ENCODE data around the gene MS4A13. TPM values are rescaled to one million over a fixed set of nuclear protein-coding genes. Genes with fewer than 3 reads are reported as not detected.
"Not testable (repeated sequence)": the region's sequence is repeated elsewhere in the genome, so short reads cannot be mapped to it uniquely, and the experiment has no call there.

Gene MS4A13
- total RNA-seq, 1 experiment from 2014 or later: not detected

DNA sequence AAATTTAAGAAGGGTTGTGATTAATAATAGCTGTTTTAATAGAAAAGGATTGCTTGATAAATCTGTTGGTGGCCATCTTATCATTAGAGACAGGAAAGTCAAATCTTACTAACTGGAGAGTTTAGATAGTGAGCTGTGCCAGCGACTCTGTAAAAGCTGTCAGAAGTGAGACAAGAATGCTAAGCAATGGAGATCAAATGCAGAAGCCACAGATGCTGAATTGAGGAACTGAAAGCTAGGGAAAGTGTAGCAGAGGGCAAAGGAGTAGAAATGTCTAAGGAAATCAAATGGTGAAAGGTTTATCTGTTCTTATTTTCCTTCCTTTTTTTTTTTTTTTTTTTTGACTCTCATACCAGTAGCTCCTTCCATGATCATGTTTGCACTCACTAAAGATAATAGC lies 13.7 kb downstream of the MS4A13 start:
- Histone ChIP-seq H3K36me3 (ENCODE audit: control insufficient read depth, insufficient read depth, low read length) (no peaks in the 10 kb centered on the region), H3K4me1 (no peaks in the 10 kb centered on the region), H3K4me3 (ENCODE audit: low read depth, low read length) (no peak overlapping the region), H3K27me3 (replicated peaks; ENCODE audit: control insufficient read depth, insufficient read depth, low read length) (no peaks in the 10 kb centered on the region), H3K9me3 (no peaks in the 10 kb centered on the region)
- ChIA-PET POLR2A (no interaction called here), CTCF (interaction anchor here (0.7 kb wide), 1 partner anchor 25 kb away, joined by 4 read pairs; no protein-coding TSS in a partner anchor)
- Mint-ChIP-seq H3K4me1 (ENCODE audit: low read depth, unreplicated experiment) (no peaks in the 10 kb centered on the region), H3K36me3 (ENCODE audit: insufficient read depth, unreplicated experiment) (no peaks in the 10 kb centered on the region), H3K9me3 (ENCODE audit: unreplicated experiment) (no peaks in the 10 kb centered on the region), H3K27me3 (ENCODE audit: insufficient read depth, unreplicated experiment) (peaks cover 3% of the 10 kb centered on the region), H3K27ac (ENCODE audit: unreplicated experiment) (no peak overlapping the region), H3K4me3 (ENCODE audit: unreplicated experiment) (no peak overlapping the region)
- TF ChIP-seq, protein P1, sequence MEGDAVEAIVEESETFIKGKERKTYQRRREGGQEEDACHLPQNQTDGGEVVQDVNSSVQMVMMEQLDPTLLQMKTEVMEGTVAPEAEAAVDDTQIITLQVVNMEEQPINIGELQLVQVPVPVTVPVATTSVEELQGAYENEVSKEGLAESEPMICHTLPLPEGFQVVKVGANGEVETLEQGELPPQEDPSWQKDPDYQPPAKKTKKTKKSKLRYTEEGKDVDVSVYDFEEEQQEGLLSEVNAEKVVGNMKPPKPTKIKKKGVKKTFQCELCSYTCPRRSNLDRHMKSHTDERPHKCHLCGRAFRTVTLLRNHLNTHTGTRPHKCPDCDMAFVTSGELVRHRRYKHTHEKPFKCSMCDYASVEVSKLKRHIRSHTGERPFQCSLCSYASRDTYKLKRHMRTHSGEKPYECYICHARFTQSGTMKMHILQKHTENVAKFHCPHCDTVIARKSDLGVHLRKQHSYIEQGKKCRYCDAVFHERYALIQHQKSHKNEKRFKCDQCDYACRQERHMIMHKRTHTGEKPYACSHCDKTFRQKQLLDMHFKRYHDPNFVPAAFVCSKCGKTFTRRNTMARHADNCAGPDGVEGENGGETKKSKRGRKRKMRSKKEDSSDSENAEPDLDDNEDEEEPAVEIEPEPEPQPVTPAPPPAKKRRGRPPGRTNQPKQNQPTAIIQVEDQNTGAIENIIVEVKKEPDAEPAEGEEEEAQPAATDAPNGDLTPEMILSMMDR (IDR thresholded peaks at IDR 0.05; ENCODE audit: insufficient read depth in 1 of 2, low read depth in 1 of 2, low read length in 1 of 2, severe bottlenecking in 1 of 2, unreplicated experiment in 1 of 2): no peak
- BruUV-seq (replicated peaks): no TSS peak
- intact Hi-C loops (cut with micrococcal nuclease; ENCODE audit: unreplicated experiment): no loop called here
- DNase-seq: no peak

DNA sequence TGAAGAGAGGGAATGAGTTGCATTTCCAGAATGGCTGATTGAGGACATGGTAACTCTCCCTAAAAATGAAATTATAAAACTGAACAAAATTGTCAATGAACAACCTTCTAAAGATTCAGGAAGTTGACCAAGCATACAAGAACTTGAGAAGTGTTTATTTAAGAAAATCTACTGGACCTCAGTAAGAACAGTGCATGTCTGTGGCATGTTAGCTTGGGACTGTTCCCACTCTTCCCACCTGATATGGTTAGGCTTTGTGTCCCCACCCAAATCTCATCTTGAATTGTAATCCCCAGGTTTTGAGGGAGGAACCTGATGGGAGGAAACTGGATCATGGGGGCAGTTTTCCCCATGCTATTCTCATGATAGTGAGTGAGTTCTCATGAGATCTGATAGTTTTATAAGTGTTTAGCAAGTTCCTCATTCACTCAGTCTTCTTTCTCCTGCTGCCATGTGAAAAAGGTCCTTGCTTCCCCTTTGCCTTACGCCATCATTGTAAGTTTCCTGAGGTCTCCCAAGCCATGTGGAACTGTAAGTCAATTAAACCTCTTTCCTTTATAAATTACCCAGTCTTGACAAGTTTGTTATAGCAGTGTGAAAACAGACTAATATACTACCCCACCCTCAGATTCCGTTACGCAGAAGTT lies 15.4 kb downstream of the MS4A13 start:
- Mint-ChIP-seq H3K4me1 (ENCODE audit: low read depth, unreplicated experiment) (no peaks in the 10 kb centered on the region), H3K4me3 (ENCODE audit: unreplicated experiment) (no peak overlapping the region), H3K27ac (ENCODE audit: unreplicated experiment) (no peak overlapping the region), H3K27me3 (ENCODE audit: insufficient read depth, unreplicated experiment) (peaks cover 3% of the 10 kb centered on the region), H3K9me3 (ENCODE audit: unreplicated experiment) (no peaks in the 10 kb centered on the region), H3K36me3 (ENCODE audit: insufficient read depth, unreplicated experiment) (no peaks in the 10 kb centered on the region)
- POLR2A ChIA-PET: no interaction called here
- Histone ChIP-seq H3K27me3 (replicated peaks; ENCODE audit: control insufficient read depth, insufficient read depth, low read length) (no peaks in the 10 kb centered on the region), H3K4me3 (ENCODE audit: low read depth, low read length) (no peak overlapping the region), H3K36me3 (ENCODE audit: control insufficient read depth, insufficient read depth, low read length) (no peaks in the 10 kb centered on the region), H3K9me3 (no peaks in the 10 kb centered on the region), H3K4me1 (no peaks in the 10 kb centered on the region)
- TF ChIP-seq, protein P1 (IDR thresholded peaks at IDR 0.05; ENCODE audit: insufficient read depth in 1 of 2, low read depth in 1 of 2, low read length in 1 of 2, severe bottlenecking in 1 of 2, unreplicated experiment in 1 of 2): no peak
- no TSS peak for BruUV-seq (replicated peaks)
- DNase-seq: no peak
- CTCF ChIA-PET: no interaction called here
- intact Hi-C loops (cut with micrococcal nuclease; ENCODE audit: unreplicated experiment): no loop called here

- DNase-seq; CTCF ChIA-PET; H3K9me3 Mint-ChIP-seq (ENCODE audit: unreplicated experiment); H3K4me3 Mint-ChIP-seq (ENCODE audit: unreplicated experiment); H3K4me3 ChIP-seq (ENCODE audit: low read depth, low read length); H3K27me3 Mint-ChIP-seq (ENCODE audit: insufficient read depth, unreplicated experiment); BruUV-seq (replicated peaks); H3K9me3 ChIP-seq; H3K27me3 ChIP-seq (replicated peaks; ENCODE audit: control insufficient read depth, insufficient read depth, low read length); H3K4me1 ChIP-seq; H3K4me1 Mint-ChIP-seq (ENCODE audit: low read depth, unreplicated experiment); H3K36me3 ChIP-seq (ENCODE audit: control insufficient read depth, insufficient read depth, low read length); intact Hi-C loops (cut with micrococcal nuclease; ENCODE audit: unreplicated experiment); H3K27ac Mint-ChIP-seq (ENCODE audit: unreplicated experiment); H3K36me3 Mint-ChIP-seq (ENCODE audit: insufficient read depth, unreplicated experiment); POLR2A ChIA-PET: not testable (repeated sequence)
These were observed 17.2 kb downstream of the MS4A13 start for GRCh38 chr11:60532383-60532782.

- H3K36me3 ChIP-seq (ENCODE audit: control insufficient read depth, insufficient read depth, low read length); H3K4me1 ChIP-seq; H3K4me3 ChIP-seq (ENCODE audit: low read depth, low read length); BruUV-seq (replicated peaks); H3K4me3 Mint-ChIP-seq (ENCODE audit: unreplicated experiment); DNase-seq; intact Hi-C loops (cut with micrococcal nuclease; ENCODE audit: unreplicated experiment); POLR2A ChIA-PET; H3K9me3 Mint-ChIP-seq (ENCODE audit: unreplicated experiment); H3K9me3 ChIP-seq; H3K27me3 ChIP-seq (replicated peaks; ENCODE audit: control insufficient read depth, insufficient read depth, low read length); CTCF ChIA-PET; H3K27ac Mint-ChIP-seq (ENCODE audit: unreplicated experiment); H3K36me3 Mint-ChIP-seq (ENCODE audit: insufficient read depth, unreplicated experiment); H3K4me1 Mint-ChIP-seq (ENCODE audit: low read depth, unreplicated experiment); H3K27me3 Mint-ChIP-seq (ENCODE audit: insufficient read depth, unreplicated experiment): not testable (repeated sequence)
These were observed 23.4 kb downstream of the MS4A13 start for GRCh38 chr11:60538627-60539026.

Measured in Caco-2 (cell line).